ENCODE results near the gene ASB14. TPM values are rescaled to one million over a fixed set of nuclear protein-coding genes. Genes with fewer than 3 reads are reported as not detected.

ASB14 gene
- not detected for total RNA-seq

GRCh38 chr3:57292159-57292896 lies at the start of gene ASB14:
TSS of gene ASB14 (minus strand) at chr3:57292685. CDS start at chr3:57292033, 652 bp downstream.

GRCh38 chr3:57227204-57227929 lies 65.1 kb downstream of the ASB14 start, which contains the start of gene APPL1:
TSS of gene APPL1 (plus strand) at chr3:57227729. CDS start at chr3:57227884, 155 bp downstream.

Other genes with a start within 250 kb of the ASB14 start
- not detected for gene SPATA12, start 232.0 kb downstream of the ASB14 start, total RNA-seq
- gene IL17RD, start 127.3 kb downstream of the ASB14 start, total RNA-seq: under 1 TPM; 0.33 to 0.69 TPM
- under 1 TPM in 1 of 2 donors, not detected in 1; 0.34 TPM for gene HESX1, start 92.7 kb downstream of the ASB14 start, total RNA-seq
- 10 to 100 TPM; 27.3 to 28.2 TPM for gene APPL1, start 65.0 kb downstream of the ASB14 start, total RNA-seq

Data from melanocyte of skin (primary cell).